SKM-1 (cell line): Measurements from ENCODE around the gene PPARGC1A.

Experiments
- DNase-seq: peaks from one replicate; lab custom pipeline; 2025; ENCODE audit not compliant: unreplicated experiment; lab: John Stamatoyannopoulos, UW

The PPARGC1A gene

GRCh38 chr4:23839279-23839678, 50.6 kb downstream of the PPARGC1A start:
- no peak for DNase-seq

- no peak for DNase-seq
Observed at GRCh38 chr4:23838607-23839006, 51.2 kb downstream of the PPARGC1A start.

GRCh38 chr4:23838131-23838530, 51.7 kb downstream of the PPARGC1A start:
- no peak for DNase-seq

GRCh38 chr4:23837371-23837770, 52.5 kb downstream of the PPARGC1A start:
- DNase-seq = no peak

- DNase-seq = no peak
Observed at GRCh38 chr4:23835774-23836478, 53.9 kb downstream of the PPARGC1A start.

- no peak for DNase-seq
Observed at GRCh38 chr4:23828779-23829178, 61.1 kb downstream of the PPARGC1A start.

GRCh38 chr4:23828020-23828715, 61.7 kb downstream of the PPARGC1A start:
- DNase-seq = no peak

GRCh38 chr4:23822181-23822580, 67.7 kb downstream of the PPARGC1A start:
- DNase-seq = no peak

- DNase-seq = no peak
Observed at GRCh38 chr4:23819041-23819511, 70.8 kb downstream of the PPARGC1A start.

- DNase-seq = no peak
Observed at GRCh38 chr4:23818097-23818885, 71.6 kb downstream of the PPARGC1A start.

- DNase-seq = no peak
Observed at GRCh38 chr4:23814996-23815660, 74.7 kb downstream of the PPARGC1A start.

GRCh38 chr4:23814587-23814986, 75.3 kb downstream of the PPARGC1A start:
- no peak for DNase-seq

- DNase-seq = no peak
Observed at GRCh38 chr4:23811161-23811560, 78.7 kb downstream of the PPARGC1A start.

- no peak for DNase-seq
Observed at GRCh38 chr4:23805450-23805851, 84.4 kb downstream of the PPARGC1A start.

- DNase-seq = no peak
Observed at GRCh38 chr4:23789762-23790161, 100.1 kb downstream of the PPARGC1A start.

- DNase-seq = no peak
Observed at GRCh38 chr4:23788460-23788859, 101.4 kb downstream of the PPARGC1A start.

- DNase-seq = no peak
Observed at GRCh38 chr4:23788027-23788426, 101.8 kb downstream of the PPARGC1A start.

GRCh38 chr4:23782778-23783437, 106.9 kb downstream of the PPARGC1A start:
- DNase-seq = no peak

GRCh38 chr4:23779839-23780238, 110.0 kb downstream of the PPARGC1A start:
- no peak for DNase-seq

GRCh38 chr4:23779422-23779821, 110.4 kb downstream of the PPARGC1A start:
- DNase-seq = no peak

- DNase-seq = no peak
Observed at GRCh38 chr4:23775694-23776093, 114.2 kb downstream of the PPARGC1A start.
